Liver (tissue), 3 donors: ENCODE measurements around the gene FOXK2.

Experiments used
- ATF3 ChIP-seq: IDR thresholded peaks from 2 replicates; pipeline ENCODE4 v1.6.1; 2016; ENCODE audit warnings: antibody characterized with exemption
- CTCF ChIP-seq: fragments of 150-350 bp; IDR thresholded peaks from 2 replicates; pipeline ENCODE4 v1.5.1; 2017; ENCODE audit warnings: improper control_type of control experiment, low read depth, low read length; ENCODE audit not compliant: missing input control
- EGR1 ChIP-seq, 2 donors: IDR thresholded peaks; 2 replicates each; pipeline ENCODE4 v1.6.1; 2016 to 2018; ENCODE audit warnings: antibody characterized with exemption in 2 of 2, low read depth in 2 of 2
- FOXA1 ChIP-seq: IDR thresholded peaks from 2 replicates; pipeline ENCODE4 v1.6.1; 2016; ENCODE audit warnings: antibody characterized with exemption
- GABPA ChIP-seq, 2 donors: IDR thresholded peaks in 1 of 2; conservative IDR thresholded peaks in 1 of 2; 2 replicates each; pipeline ENCODE4 v1.6.1; 2016; ENCODE audit warnings: antibody characterized with exemption in 2 of 2, mild to moderate bottlenecking in 1 of 2, moderate library complexity in 1 of 2
- HNF4A ChIP-seq, 2 donors: conservative IDR thresholded peaks; 2 replicates each; pipeline ENCODE4 v1.6.1; 2016; ENCODE audit warnings: antibody characterized with exemption in 2 of 2, mild to moderate bottlenecking in 2 of 2
- JUND ChIP-seq, 2 donors: IDR thresholded peaks; 2 replicates each; pipeline ENCODE4 v1.6.1; 2016; ENCODE audit warnings: antibody characterized with exemption in 2 of 2
- MAX ChIP-seq: IDR thresholded peaks from 2 replicates; pipeline ENCODE4 v1.6.1; 2016; ENCODE audit warnings: antibody characterized with exemption
- RAD21 ChIP-seq, 2 donors: IDR thresholded peaks; 2 replicates each; pipeline ENCODE4 v1.6.1; 2016; ENCODE audit warnings: antibody characterized with exemption in 2 of 2, mild to moderate bottlenecking in 2 of 2
- REST ChIP-seq: IDR thresholded peaks from 2 replicates; pipeline ENCODE4 v1.6.1; 2016; ENCODE audit warnings: antibody characterized with exemption, mild to moderate bottlenecking
- RXRA ChIP-seq, 2 donors: IDR thresholded peaks; 2 replicates each; pipeline ENCODE4 v1.6.1; 2017 to 2018; ENCODE audit warnings: antibody characterized with exemption in 2 of 2, mild to moderate bottlenecking in 1 of 2
- SP1 ChIP-seq: IDR thresholded peaks from 2 replicates; pipeline ENCODE4 v1.6.1; 2018; ENCODE audit warnings: antibody characterized with exemption, mild to moderate bottlenecking
- YY1 ChIP-seq: IDR thresholded peaks from 2 replicates; pipeline ENCODE4 v1.6.1; 2016; ENCODE audit warnings: antibody characterized with exemption, mild to moderate bottlenecking
- TF ChIP-seq, protein P1 (sequence below): IDR thresholded peaks from 2 replicates; pipeline ENCODE4 v1.6.1; 2016; ENCODE audit warnings: antibody characterized with exemption
- donor health status: healthy.
- donor health status: healthy.

DNA sequence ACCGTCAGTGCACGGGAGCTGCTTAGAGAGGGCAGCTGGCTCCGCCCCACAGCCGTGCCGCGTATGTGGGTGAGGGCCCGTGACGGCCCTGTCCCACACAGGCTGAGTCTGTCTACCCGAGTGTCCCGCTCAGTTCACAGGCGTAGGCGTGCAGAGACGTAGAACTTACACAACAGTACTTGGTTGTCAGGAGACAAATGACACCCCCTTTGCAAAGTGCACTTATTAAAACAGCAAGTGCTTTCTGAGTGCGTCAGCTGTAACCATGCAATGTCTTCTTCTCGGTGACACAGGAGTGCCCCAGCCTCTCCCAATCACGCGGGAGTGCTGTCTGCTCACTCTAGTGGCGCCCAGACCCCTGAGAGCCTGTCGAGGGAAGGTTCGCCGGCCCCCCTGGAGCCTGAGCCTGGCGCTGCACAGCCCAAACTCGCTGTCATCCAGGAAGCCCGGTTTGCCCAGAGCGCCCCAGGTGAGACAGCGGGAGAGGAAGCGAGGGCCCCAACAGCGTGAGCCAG, 64.2 kb downstream of the FOXK2 start:
- TF ChIP-seq ATF3 (no peak), CTCF (no peak), GABPA (IDR thresholded peaks at IDR 0.05 in 1 of 2, conservative IDR thresholded peaks at IDR 0.05 in 1 of 2) (no peak), REST (no peak), SP1 (no peak), JUND (IDR thresholded peaks at IDR 0.05) (no peak), RAD21 (IDR thresholded peaks at IDR 0.05) (no peak), EGR1 (IDR thresholded peaks at IDR 0.05; ENCODE audit: low read depth in 2 of 2) (no peak), RXRA (IDR thresholded peaks at IDR 0.05) (no peak), YY1 (no peak), MAX (no peak), HNF4A (conservative IDR thresholded peaks at IDR 0.05) (no peak), FOXA1 (no peak)
- TF ChIP-seq, protein P1, sequence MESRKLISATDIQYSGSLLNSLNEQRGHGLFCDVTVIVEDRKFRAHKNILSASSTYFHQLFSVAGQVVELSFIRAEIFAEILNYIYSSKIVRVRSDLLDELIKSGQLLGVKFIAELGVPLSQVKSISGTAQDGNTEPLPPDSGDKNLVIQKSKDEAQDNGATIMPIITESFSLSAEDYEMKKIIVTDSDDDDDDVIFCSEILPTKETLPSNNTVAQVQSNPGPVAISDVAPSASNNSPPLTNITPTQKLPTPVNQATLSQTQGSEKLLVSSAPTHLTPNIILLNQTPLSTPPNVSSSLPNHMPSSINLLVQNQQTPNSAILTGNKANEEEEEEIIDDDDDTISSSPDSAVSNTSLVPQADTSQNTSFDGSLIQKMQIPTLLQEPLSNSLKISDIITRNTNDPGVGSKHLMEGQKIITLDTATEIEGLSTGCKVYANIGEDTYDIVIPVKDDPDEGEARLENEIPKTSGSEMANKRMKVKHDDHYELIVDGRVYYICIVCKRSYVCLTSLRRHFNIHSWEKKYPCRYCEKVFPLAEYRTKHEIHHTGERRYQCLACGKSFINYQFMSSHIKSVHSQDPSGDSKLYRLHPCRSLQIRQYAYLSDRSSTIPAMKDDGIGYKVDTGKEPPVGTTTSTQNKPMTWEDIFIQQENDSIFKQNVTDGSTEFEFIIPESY: no peak
